Astrocyte (in vitro differentiated cells and primary cell): ENCODE data around the gene CABLES1.

ENCODE experiments used
- CTCF ChIP-seq: IDR thresholded peaks from 2 replicates; pipeline ENCODE4 v1.5.1; 2011; ENCODE audit warnings: low read depth, mild to moderate bottlenecking, inconsistent platforms, low read length, moderate library complexity; ENCODE audit not compliant: insufficient read depth
- EZH2 ChIP-seq: IDR thresholded peaks from 2 replicates; pipeline ENCODE4 v1.6.1; 2012; ENCODE audit warnings: mild to moderate bottlenecking, low read length, inconsistent platforms; ENCODE audit not compliant: insufficient read depth

DNA sequence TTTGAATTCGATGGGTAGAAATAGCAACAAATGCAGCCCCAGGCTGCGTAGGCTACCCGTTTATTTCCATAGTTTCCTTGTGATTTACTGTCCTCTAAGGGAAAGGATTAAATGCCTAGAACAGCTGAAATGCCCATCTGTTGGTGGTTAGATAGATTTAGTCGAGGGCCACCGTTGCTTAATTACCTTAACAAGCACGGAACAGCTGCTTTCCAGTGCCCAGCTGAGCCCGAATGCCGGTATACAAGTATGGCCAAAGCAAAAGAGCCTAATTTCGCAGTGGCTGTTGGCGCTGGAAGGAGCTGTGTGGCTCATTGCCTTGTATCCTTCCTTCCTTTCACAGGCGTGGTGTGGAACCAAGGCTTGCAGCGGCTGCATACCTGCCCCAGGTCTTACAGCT lies 109.1 kb downstream of the CABLES1 start:
- no peak for TF ChIP-seq CTCF
- TF ChIP-seq EZH2 = no peak
